ENCODE measurements around the gene MT1G.
"Not testable (repeated sequence)": the region's sequence is repeated elsewhere in the genome, so short reads cannot be mapped to it uniquely, and the experiment has no call there.

Gene MT1G

DNA sequence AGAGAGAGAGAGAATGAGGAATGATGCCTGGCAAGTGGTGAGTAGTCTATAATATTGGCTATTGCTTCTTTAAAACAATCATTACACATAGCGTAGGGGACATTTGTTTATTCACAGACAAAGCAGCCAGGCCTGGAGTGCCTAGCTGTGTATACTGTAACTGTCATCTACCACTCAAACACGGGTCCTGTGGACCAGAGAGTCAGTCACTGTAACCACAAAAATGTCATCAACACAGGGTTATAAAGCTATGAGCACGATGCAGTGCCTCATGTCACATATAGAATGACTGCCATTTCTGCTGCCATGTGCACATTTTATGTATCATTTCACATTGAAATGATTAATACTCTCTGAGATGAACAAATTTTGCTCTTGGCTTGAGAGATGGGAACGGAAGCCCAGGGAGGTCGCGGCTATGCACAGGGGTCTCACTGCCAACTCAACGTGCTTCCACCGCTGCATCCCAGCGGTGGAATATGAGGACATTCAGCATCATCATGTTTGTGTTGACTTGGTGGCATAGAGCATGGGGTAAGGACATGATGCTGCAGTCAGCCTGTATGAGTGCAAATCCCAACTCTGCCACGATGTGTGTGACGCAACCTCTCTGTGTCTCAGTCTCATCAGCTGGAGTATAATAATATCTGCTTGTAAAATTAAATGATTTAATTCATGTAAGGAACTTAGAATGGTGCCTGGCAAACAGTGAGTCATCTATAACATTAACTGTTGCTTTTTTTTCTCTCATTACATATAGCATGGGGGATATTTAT is 5.1 kb upstream of the MT1G start:
- no peak for TF ChIP-seq CTCF (IDR thresholded peaks at IDR 0.05; ENCODE audit: low read depth, low read length, missing control alignments)
- no peak overlapping the region for H3K4me3 ChIP-seq (ENCODE audit: low read depth, low read length)
- in situ Hi-C loops (cut with HindIII; ENCODE audit: low sequenced_read_pairs) = no loop called here
- DNase-seq (ENCODE audit: low read depth) = no peak

DNA sequence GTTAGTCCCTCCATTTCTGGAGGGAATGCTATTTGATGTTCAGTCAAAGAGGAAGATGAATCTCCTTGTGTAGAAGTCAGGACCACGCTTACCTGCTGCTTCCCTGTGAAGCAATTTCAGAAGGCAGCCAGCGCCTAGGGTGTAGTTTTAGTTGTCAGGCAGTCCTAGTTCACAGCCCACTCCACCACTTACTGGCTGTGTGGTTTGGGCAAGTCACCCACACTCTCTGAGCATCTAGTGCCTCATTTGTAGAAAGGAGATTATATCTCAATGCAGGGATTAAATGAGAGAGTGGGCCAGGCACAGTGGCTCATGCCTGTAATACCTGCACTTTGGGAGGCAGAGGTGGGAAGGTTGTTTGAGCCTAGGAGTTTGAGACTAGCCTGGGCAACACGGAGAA is 4.3 kb upstream of the MT1G start:
- H3K4me3 ChIP-seq (ENCODE audit: low read depth, low read length); DNase-seq (ENCODE audit: low read depth); in situ Hi-C loops (cut with HindIII; ENCODE audit: low sequenced_read_pairs): not testable (repeated sequence)

DNA sequence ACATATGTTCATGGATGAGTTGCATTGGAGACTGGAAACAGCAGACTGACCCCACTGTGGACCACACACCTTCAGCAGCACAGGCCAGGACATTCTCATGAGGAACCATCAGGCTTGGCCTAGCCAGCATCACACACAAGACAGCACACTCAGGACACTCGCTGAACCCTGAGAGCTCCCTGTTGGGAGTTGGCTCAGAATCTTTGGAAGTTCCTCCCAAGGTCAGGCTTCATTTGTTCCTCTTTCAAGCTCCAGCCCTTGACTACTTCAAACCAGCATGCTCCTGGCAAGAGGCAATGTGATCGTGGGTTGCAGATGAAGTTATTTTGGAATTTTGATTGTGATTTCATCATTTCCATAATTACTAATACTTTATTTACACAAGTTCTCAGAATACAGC is 3.8 kb upstream of the MT1G start:
- H3K4me3 ChIP-seq (ENCODE audit: low read depth, low read length); in situ Hi-C loops (cut with HindIII; ENCODE audit: low sequenced_read_pairs): not testable (repeated sequence)
- DNase-seq (ENCODE audit: low read depth) = peak; percentile 41

DNA sequence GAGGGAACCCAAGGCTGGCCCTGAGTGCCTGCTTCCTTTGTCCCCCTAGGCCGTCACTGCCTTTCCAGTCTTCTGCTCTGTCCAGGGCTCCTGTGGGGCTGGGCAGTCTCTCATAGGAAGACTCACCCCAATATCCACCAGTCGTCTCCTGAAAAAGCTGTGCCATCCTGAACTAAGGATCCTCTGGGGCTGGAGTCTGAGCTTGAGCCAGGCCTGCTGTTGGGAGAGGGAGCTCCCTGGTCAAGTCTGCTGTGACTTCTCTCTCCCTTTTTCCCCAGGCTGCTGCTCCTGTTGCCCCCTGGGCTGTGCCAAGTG is 2.7 kb upstream of the MT1G start:
- no peak for DNase-seq (ENCODE audit: low read depth)
- in situ Hi-C loops (cut with HindIII; ENCODE audit: low sequenced_read_pairs) = no loop called here

GRCh38 chr16:56669840-56670619 is 2.2 kb upstream of the MT1G start:
- DNase-seq (ENCODE audit: low read depth) = no peak
- in situ Hi-C loops (cut with HindIII; ENCODE audit: low sequenced_read_pairs) = no loop called here
- no peak overlapping the region for H3K4me3 ChIP-seq (ENCODE audit: low read depth, low read length)
- no peak for TF ChIP-seq CTCF (IDR thresholded peaks at IDR 0.05; ENCODE audit: low read depth, low read length, missing control alignments)

More for the DNA sequence above, 2.7 kb upstream of the MT1G start:
- no peak for TF ChIP-seq CTCF (IDR thresholded peaks at IDR 0.05; ENCODE audit: low read depth, low read length, missing control alignments)
- no peak overlapping the region for H3K4me3 ChIP-seq (ENCODE audit: low read depth, low read length)

DNA sequence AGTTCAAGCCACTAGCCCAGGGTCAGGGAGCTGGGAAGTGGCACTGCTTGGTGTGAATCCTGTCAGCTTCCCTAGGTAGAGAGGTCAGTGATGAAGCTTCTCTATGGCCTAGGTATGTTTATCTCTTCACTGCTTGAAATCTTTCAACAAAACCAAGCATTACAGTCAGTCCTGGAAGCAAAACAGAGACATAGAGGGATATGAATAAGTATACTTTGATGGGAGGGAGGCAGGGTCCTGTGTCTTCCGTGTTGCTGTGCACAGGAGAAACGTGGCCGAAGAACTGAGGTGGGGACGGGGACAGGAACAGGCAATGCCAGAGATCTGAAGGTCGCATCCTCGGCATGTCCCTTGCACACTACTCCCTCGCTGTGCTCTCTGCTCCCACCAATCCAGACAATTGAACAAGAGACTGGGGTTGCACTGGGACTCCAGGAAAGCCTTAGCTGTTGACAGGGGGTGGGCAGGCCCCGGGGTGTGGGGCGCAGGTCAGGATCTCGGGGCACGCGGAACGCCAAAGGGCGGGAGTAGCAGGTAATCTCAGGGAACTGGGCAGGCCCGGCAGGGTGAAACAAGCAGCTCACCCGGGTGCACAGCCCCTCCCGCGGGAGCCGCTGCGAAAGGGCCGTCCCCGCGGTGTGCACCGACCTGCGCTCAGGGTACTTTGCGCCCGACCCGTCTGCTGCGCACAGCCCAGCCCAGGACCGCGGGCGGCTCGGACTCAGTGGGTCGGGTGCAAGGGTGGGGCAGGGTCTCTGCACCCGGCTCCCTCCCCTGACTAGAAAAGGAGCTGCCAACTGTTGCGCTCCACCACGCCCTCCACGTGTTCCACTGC is 1.4 kb upstream of the MT1G start, which contains the start of gene MT1H:
Gene MT1H, plus strand, starts transcription at position 810 of the 835 bp plus-strand sequence. CDS start 71 bp downstream, outside the sequence.
- no peak for DNase-seq (ENCODE audit: low read depth)
- in situ Hi-C loops (cut with HindIII; ENCODE audit: low sequenced_read_pairs) = no loop called here
- H3K4me3 ChIP-seq (ENCODE audit: low read depth, low read length) = no peak within 1 kb of the TSS
- no peak for TF ChIP-seq CTCF (IDR thresholded peaks at IDR 0.05; ENCODE audit: low read depth, low read length, missing control alignments)

DNA sequence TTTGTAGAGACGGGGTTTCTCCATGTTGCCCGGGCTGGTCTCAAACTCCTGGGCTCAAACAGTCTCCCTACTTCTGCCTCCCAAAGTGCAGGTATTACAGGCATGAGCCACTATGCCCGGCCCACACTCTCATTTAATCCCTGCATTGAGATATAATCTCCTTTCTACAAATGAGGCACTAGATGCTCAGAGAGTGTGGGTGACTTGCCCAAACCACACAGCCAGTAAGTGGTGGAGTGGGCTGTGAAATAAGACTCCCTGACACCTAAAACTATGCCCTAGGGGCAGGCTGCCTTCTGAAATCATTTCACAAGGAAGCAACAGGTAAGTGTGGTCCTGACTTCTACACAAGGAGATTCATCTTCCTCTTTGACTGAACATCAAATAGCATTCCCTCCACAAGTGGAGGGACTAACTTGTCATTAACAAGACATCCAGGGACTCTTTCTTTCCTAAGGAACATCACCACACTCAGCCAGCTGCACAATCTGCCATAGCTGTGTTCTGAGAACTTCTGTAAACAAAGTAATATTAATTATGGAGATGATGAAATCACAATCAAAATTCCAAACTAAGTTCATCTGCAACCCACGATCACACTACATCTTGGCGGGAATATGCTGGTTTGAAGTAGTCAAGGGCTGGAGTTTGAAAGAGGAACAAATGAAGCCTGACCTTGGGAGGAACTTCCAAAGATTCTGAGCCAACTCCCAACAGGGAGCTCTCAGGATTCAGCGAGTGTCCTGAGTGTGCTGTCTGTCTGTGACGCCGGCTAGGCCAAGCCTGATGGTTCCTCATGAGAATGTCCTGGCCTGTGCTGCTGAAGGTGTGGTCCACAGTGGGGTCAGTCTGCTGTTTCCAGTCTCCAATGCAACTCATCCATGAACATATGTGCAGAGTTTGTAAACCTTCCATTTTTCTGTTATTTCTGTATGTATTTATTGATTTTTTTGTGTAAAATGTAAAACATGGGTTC is 2.3 kb downstream of the MT1G start:
- in situ Hi-C loops (cut with HindIII; ENCODE audit: low sequenced_read_pairs); DNase-seq (ENCODE audit: low read depth); H3K4me3 ChIP-seq (ENCODE audit: low read depth, low read length): not testable (repeated sequence)
